ENCODE results near the gene KCP.

GRCh38 chr7:128852537-128853254 lies 57.8 kb downstream of the KCP start:
- TF ChIP-seq MAX (IDR thresholded peaks at IDR 0.05; ENCODE audit: low read depth, low read length) (no peak), CTCF (IDR thresholded peaks at IDR 0.05; ENCODE audit: low read depth, low read length) (no peak), POLR2A (IDR thresholded peaks at IDR 0.05; ENCODE audit: extremely low read depth, insufficient read length) (no peak)

Data from NB4 (cell line).